ENCODE results near the gene FAM20C.

FAM20C gene

DNA sequence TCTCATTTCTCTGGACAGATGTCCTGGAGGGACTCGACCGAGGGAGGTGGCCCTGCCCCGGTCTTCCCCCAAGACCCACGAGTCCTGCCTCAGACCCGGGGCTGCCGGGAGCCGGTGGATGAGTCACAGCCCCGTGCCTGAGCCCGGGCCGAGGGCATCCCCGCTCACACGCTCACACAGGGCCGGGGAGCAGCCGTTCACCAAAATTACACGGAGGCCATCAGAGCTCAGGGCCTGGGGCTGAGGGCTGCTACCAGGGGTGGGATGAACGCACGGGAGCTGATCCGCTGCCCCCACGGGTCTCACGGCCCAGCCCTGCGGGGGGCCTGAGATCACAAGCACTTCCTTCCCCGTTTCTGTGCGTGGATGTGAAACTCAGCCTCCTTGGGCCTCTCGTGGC is 17.5 kb downstream of the FAM20C start:
- DNase-seq (ENCODE audit: low spot score) = no peak

GRCh38 chr7:210401-210925 is 18.1 kb downstream of the FAM20C start:
- DNase-seq (ENCODE audit: low spot score) = no peak

- DNase-seq (ENCODE audit: low spot score) = no peak
Observed at GRCh38 chr7:211033-211714, 18.8 kb downstream of the FAM20C start.

DNA sequence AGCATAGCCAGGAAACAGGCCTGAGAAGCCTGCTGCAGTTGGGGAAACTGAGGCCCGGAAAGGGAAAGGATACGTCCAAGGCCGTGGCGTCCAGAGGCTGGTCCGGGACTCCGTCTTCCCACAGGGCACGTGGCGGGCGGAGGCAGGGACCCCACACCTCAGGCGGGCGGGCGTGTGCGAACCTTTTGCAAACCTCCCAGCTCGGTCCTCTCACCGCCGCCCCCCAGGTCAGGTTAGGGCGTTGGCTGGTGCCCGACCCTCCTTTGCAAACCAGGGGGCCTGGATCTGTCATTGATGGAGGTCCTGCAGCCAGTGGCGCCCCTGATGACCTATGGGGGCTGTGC is 19.3 kb downstream of the FAM20C start:
- no peak for DNase-seq (ENCODE audit: low spot score)

GRCh38 chr7:212754-213153 is 20.4 kb downstream of the FAM20C start:
- DNase-seq (ENCODE audit: low spot score) = no peak

GRCh38 chr7:213324-213993 is 21.1 kb downstream of the FAM20C start:
- DNase-seq (ENCODE audit: low spot score) = no peak

GRCh38 chr7:214410-215212 is 22.2 kb downstream of the FAM20C start:
- DNase-seq (ENCODE audit: low spot score) = no peak

DNA sequence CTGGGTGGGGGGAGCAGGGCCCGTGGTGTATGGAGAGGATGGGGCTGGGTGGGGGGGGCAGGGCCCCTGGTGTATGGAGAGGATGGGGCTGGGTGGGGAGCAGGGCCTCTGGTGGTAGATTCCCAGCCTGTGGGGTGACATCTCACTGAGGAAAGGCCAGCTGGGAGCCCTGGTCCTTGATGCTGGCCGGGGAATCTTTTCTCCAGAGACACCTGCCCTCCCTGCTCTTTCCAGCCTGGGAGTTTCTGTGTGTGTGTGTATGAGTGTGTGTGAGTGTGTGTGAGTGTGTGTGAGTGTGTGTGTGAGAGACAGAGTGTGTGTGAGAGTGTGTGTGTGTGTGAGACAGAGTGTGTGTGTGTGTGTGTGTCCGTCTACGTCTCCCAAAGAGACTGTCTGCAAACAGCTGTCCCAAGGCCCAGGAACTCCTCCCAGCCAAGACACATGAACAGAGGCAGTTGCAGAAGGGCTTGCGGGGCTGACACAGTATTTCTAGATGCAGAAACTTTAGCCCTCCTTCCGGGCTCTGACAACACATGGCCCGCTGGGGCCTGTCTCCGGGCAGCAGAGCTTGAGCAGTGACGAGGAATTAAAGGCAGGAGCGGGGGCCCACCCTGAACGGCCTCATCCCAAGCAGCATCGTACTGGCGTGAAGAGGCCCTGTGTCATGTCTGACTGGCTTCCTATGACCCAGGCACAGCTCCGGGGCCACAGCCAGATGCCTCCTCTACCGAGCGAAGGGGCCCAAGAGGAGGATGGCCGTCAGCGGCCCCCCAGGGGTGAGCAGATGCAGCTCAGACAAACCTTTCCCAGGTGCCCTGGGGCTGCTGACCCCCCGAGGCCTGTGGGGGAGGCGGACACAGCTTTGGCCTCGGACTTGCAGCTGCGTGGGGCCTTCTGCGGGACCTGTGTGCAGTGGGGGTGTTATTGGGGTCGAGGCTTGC is 24.3 kb downstream of the FAM20C start:
- DNase-seq (ENCODE audit: low spot score) = no peak

DNA sequence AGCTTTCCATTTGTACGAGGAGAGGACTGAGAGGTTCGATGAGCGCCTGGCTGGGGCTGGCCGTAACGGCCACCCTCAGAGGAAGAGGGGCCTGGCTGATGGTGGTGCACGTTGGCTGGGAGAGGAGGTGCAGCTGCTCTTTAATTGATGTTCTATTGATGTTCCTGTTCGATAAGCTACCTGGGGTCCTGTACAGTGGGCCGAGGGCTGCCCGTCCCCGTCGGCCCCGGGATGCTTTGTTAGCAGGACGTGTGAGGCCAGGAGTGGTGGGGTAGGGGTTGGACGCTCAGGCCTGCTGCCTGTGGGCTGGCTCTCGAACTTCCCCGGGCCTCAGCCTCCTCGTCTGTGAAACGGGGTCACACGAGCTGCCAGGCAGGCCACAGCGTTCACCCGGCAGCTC is 25.4 kb downstream of the FAM20C start:
- DNase-seq (ENCODE audit: low spot score) = no peak

DNA sequence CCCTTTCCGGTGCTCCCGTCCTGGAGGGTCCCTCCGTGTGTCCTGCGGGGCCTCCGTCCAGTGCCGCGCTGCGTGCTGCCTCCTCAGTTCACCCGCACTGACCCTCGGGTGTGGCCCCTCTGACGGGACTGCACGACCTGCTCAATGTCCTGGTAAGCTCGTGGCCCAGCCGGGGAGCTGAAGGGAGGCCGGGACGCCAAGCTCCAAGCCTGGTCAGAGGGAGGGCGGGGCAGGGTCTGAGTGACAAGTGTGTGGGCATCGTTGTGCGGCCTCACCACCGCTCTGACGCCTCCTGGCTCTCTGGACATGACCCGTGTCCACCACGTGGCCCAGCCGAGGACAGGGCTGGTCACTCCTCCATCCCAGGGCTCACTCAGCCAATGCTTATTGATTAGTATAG is 25.9 kb downstream of the FAM20C start:
- DNase-seq (ENCODE audit: low spot score) = no peak

GRCh38 chr7:218896-219580 is 26.7 kb downstream of the FAM20C start:
- DNase-seq (ENCODE audit: low spot score) = no peak

GRCh38 chr7:219581-220150 is 27.3 kb downstream of the FAM20C start:
- DNase-seq (ENCODE audit: low spot score) = peak; percentile 83

DNA sequence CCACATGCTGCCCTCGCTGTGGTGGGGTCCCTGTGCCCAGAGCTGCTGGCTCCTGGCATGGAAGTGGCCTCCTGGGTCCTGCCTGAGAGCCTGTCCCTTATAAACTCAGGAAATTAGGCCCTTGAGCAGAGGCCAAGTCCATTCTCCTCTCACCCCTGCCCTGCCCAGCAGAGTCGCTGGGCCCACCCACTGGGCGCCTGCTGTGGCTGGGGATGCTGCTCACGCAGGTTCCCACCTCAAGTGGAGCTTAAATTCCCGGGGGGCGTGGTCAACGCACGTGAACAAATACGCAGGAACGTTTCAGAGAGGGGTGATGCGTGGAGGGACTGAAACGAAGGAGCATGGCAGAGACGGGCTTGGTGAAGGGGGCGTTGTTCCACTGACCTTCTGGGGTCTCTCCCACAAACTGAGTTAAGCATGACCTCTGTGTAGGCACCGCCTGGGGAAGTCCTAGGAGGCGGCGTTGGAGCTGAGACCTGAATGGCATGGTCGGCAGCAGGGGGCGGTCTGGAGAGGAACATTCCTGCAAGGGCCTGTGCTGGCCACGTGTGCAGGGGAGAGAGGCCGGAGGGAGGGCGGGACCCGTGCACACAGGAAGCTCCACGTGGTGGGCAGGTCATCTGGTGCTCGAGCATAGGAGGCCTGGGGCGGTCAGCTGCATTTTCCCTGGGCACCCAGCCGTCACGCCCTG is 27.9 kb downstream of the FAM20C start:
- peak; percentile 80 for DNase-seq (ENCODE audit: low spot score)

DNA sequence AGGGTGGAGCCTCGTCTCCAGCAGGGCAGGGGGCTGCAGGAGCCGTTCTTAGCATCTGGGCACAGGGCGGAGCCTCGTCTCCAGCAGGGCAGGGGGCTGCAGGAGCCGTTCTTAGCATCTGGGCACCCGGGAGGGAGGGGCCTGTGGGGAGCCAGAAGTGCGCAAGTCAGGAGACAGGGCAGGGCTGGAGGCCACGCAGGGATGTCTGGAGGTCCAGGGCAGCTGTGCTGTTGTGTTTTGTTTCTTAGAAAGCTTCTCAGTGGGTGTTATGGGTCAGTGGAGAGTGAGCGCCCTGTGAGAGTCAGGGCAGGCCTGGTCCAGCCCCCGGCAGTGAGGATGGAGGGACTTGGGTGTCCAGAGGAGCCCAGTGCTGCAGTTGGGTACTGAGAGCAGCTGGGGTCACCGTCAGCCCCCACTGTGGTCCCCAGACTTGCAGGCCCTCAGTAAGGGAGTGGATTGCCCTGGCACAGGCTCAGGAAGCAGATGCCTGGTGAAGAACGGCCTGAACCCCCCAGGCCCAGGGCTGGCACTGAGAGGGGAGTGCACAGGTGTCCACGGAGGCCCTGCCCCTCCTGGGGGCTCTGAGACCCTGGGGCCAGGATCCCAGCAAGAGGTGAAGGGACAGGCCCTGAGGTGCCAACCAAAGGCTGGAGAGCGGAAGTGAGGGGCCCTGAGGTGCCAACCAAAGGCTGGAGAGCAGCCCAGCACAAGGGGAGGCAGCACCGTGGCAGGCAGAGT is 29.8 kb downstream of the FAM20C start:
- DNase-seq (ENCODE audit: low spot score) = no peak

GRCh38 chr7:222716-223041 is 30.3 kb downstream of the FAM20C start:
- no peak for DNase-seq (ENCODE audit: low spot score)

GRCh38 chr7:223118-223800 is 30.9 kb downstream of the FAM20C start:
- no peak for DNase-seq (ENCODE audit: low spot score)

DNA sequence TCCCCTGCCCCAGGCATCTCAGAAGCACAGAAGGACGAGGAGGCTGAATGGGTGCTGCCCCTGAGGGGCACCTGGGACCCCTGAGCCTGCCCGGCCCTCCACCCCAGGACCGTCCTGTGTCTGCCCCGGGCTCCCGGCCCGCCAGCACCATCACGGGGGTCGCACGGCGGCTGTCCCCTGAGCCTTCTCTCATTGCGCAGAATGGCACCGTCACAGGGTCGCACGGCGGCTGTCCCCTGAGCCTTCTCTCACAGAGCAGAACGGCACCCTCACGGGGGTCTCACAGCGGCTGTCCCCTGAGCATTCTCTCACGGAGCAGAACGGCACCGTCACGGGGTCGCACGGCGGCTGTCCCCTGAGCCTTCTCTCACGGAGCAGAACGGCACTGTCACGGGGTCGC is 31.5 kb downstream of the FAM20C start:
- DNase-seq (ENCODE audit: low spot score) = no peak

GRCh38 chr7:226281-226895 is 34.0 kb downstream of the FAM20C start:
- DNase-seq (ENCODE audit: low spot score) = no peak

GRCh38 chr7:227926-228325 is 35.6 kb downstream of the FAM20C start:
- DNase-seq (ENCODE audit: low spot score) = no peak

All from COLO829 (cell line).